GM18499 (cell line): ENCODE results near the gene DLL4.
A peak's percentile ranks its signal among the peaks of the same experiment; 100 is the strongest.

Source experiments
- ATAC-seq: cut with Tn5 transposase; IDR thresholded peaks from one replicate; pipeline ENCODE4 v1.9.1; 2021; ENCODE audit warnings: moderate number of reproducible peaks; ENCODE audit not compliant: insufficient read depth, unreplicated experiment

Gene DLL4

DNA sequence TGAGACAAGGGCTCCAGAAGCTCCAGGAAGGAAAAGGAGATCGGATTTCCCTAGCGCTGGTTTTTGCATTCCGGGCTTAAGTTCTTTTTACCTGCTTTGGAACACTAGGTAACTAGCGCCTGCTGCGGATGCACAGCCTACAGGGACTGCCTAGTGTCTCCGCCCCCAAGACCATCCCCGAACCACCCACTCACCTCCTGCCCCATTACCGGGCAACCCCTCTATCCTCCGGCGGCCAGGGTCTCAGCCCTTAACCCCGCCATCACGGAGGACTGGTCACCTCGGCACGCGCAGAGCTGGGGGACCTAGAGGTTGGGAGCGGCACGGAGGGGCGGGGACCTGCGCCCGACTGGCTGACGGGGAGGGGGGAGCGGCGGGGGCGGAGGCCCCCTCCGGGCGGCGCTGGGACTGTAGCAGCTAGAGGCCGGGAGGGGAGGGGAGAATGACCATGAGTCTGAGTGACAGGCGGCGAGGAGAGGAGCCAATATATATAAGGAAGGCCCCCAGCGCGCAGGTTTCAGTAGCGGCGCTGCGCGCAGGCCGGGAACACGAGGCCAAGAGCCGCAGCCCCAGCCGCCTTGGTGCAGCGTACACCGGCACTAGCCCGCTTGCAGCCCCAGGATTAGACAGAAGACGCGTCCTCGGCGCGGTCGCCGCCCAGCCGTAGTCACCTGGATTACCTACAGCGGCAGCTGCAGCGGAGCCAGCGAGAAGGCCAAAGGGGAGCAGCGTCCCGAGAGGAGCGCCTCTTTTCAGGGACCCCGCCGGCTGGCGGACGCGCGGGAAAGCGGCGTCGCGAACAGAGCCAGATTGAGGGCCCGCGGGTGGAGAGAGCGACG is at the start of gene DLL4:
TSS of gene DLL4 (plus strand) at position 520 of the 839 bp plus-strand sequence. CDS start 329 bp downstream, outside the sequence.
- ATAC-seq = no peak

DNA sequence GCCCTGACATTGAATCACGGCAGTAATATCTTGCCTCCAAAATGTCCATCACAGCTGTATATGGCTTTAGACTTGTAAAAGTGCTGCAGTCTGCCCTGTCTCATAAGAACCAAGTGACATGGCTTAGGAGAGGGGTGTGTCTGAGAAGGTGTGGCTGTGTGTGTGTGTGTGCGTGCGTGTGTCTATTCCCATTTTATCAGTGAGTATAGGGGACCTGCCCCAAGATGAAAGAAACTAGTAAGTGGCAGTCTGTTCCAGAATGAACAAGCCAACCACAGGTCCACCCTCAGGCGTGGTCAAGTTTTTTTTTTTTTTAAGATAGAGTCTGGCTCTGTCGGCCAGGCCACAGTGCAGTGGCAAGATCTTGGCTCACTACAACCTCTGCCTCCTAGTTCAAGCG is 49.5 kb upstream of the DLL4 start:
- no peak for ATAC-seq

DNA sequence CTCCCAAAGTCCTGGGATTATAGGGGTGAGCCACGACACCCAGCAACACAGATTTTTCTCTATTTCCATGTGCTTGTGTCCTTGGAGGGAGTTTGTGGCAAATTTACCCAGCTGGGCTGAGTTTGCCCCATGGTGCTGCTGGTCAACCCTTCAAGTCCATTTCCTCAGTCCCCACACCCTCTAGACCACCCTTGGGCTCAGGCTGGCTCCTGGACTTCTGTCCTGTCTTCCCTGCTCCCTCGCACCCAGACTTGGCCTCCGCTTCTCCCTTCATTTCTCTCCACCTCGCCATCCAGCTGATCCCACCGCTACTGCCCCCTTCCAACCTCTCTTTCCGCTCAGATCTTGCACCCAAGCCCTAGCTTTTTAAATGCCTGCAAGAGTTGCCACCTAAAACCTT is 47.8 kb upstream of the DLL4 start:
- ATAC-seq = no peak

DNA sequence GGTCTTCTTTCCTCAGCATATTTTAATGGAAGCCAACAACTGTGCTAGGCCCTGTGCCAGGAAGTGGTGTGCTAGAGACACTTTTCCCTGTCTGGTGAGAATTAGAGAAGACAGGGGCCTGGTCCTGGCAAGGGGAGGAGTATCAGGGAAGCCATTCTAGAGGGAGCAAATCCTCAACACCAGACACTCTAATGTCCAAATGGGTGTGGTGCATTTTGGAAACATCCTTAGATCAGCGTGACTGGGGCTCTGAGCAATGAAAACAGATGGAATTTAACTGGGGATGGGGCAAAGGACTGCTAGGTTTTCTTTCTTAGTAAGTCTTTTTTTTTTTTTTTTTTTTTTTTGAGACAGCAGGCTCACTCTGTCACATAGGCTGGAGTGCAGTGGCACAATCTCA is 42.6 kb upstream of the DLL4 start:
- no peak for ATAC-seq

DNA sequence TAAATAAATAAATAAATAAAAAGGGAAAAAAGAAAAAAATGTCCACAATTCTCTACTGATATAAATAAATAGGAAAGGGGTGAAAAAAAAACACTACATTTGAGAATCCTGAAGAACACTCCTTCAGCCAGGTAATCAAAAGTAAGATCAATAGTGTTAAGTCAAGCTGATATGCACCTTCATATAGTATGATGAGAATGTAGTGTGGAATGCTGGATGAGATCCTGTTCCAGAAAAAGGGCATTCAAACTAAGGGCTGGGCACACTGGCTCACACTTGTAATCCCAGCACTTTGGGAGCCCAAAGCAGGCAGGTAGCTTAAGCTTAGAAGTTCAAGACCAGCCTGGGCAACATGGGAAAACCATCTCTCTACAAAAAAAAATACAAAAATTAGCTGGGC is 40.0 kb upstream of the DLL4 start:
- no peak for ATAC-seq

DNA sequence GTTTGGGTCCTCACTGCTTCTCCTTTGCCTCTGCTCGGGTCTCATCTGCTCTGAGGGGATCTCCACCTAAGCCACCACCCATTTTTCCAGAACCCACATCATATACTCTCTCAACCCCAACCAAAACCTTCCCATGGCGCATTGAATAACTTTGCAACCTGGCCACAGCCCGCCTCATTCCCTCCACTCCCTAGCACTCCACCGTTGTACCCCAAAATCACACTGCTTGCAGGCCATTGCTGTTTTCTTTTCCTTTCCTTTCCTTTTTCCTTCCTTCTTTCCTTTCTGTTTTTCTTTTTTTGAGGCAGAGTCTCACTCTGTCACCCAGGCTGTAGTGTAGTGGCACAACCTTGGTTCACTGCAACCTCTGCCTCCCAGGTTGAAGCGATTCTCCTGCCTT is 38.0 kb upstream of the DLL4 start:
- ATAC-seq = no peak

DNA sequence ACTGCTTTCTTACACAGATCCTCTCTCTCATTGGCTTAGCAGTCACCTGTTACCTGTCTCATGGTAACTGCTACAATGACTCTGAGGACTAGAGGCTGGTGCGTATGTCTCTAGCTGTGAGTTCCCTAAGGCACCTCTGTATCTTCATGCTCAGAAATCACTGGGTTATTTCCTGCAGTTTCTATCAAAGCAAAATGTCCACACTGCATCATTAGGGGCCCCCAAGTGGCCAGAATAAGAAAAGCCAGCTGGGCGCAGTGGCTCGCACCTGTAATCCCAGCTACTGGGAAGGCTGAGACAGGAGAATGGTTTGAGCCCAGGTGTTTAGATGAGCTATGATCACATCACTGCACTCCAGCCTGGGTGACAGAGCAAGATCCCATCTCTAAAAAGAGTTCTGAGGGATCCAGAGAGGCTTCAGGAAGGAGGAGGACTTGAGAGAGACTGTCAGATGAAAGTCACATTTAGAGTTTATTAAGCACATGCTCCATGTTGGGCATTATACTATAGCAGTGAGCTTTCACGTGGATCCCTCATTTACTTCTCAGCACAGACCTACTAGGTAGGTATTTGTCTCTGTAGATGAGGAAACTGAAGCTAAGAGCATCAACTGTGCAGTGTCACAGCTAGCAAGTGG is 37.2 kb upstream of the DLL4 start:
- no peak for ATAC-seq

DNA sequence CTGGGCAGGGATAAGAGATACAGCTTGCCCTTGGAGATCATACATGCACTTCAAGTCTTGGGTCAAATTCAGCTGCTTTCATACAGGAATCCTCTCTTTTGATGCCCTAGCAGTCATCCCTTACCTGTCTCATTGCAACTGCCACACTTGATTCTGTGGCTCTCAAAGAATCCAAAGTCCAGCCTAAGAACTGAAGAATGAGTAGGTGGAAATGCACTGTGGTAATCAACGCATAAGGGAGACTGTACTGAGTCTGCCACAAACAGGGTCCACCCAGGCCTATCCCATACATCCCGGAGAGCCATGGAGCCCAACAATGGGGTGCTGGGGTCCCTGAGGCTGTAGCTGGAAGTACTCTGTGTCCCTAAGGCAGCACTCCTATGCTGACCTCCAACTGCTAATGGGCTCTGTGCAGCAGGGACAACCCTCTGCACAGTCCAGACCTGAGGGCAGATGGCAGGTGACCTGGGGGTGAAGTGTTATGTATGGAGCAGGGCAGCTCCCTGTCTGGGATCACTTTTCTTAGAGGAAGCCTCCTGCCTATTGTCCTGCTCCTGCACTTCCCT is 36.6 kb upstream of the DLL4 start:
- no peak for ATAC-seq

DNA sequence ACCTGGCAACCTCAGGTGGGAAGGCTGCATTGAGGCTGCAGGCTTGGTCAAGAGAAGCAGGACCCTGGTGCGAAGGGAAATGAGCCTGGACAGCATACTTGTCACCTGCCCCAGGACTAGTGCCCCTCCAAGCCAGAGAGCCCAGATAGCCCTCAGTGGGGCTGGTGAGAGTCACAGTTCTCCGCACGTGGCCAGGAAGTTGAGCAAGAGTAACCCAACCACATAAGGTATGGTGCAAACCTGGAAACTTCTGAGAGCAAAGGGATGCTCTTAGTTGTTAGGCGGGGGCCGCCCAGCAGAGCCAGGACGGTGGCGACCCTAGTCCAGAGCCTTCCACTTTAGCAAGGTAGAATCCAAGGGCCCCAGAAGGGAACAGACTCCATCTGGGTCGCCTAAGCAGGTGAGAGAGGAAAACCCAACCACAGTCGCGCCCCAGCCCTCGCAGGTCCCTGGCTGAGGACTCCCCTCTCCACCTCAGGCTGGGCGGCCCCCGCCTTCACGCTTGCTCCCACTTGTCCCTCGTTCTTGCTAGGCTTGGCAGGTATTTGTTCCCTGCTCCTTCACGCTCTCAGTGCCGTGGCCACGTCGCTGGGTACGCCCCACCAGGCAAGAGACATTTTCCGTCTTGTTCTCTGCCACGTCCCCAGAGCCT is 36.0 kb upstream of the DLL4 start:
- no peak for ATAC-seq

DNA sequence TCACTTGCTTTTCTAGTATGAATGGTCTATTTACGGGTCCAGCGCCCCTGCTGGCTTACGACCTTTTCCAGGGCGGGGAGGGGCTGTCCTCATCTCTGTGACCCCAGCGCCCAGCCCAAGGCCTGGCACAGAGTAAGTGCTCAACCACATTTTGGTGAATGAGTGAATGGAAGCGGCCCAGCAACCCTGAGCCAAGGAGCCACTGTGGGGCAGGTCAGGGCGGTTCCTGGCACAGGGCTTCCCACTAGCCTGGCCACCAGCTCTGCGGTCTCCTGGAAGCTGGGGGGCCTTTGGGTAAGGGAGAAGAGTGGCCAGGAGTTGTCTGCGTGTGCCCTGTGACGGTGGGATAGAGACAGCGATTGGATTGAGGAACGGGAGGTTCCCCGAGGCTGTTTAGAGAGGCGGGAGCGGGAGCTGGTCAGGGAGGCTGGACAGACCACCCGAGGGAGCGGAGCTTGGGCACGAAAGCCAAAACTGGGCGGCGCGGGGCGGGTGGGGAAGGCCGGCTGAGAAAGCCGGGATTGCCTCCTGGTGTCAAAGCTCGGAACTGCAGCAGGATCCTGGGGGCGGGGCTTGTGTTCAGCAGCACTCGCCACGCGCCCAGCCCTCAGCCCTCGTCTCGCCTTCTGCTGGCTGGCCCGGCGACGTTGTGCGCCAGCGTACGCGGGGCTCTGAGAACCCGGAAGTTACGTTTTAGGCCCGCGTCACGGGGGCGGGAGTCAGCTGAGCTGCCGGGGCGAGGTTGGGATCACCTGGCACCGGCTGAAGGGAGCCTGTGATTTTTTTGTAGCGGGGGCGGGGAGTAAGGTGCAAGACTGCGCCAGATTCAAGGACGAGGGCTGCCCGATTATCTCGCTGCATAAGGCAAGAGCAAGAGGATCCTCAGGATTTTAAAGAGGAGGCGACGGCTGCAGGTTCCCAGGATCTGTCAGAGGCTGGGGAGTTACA is 35.1 kb upstream of the DLL4 start, which contains the start of gene VPS18:
TSS of gene VPS18 (plus strand) at position 718 of the 948 bp plus-strand sequence. CDS start 319 bp downstream, outside the sequence.
- ATAC-seq = peak; percentile 59

DNA sequence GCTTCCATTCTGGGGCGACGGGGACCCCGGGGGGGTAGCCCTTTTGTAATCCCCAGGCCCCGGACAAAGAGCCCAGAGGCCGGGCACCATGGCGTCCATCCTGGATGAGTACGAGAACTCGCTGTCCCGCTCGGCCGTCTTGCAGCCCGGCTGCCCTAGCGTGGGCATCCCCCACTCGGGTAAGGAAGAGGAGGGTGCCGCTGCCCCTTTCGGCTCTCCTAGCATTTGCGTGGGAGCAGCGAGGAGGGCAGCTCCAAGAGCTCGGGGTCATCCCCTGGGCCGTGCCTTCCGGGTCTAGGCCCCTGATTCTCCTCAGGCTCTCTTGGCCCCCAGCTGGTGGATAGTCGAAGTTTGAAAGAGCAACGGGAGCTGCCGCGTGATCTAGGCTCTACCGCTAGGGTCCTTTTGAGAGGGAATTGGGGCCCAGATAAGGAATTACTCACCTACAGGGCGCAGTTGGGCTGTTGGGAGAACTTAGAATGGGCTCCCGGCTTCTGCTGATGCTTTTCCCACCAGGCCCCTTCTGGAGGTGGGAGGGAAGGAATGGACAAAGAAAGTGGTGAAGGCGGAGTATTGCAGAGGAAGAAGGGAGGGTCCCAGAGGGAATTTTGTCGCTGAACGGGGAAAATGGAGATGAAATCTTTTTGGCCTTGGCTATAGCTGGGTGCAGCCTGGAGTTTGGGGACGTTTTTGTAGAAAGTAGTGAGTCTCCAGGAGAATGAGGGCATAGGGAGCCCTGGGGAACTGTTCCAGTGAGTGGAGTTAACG is 34.3 kb upstream of the DLL4 start:
- no peak for ATAC-seq

DNA sequence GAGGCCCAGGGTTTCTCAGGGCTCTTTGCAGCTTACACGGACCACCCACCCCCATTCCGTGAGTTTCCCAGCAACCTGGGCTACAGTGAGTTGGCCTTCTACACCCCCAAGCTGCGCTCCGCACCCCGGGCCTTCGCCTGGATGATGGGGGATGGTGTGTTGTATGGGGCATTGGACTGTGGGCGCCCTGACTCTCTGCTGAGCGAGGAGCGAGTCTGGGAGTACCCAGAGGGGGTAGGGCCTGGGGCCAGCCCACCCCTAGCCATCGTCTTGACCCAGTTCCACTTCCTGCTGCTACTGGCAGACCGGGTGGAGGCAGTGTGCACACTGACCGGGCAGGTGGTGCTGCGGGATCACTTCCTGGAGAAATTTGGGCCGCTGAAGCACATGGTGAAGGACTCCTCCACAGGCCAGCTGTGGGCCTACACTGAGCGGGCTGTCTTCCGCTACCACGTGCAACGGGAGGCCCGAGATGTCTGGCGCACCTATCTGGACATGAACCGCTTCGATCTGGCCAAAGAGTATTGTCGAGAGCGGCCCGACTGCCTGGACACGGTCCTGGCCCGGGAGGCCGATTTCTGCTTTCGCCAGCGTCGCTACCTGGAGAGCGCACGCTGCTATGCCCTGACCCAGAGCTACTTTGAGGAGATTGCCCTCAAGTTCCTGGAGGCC is 29.5 kb upstream of the DLL4 start:
- ATAC-seq = no peak

DNA sequence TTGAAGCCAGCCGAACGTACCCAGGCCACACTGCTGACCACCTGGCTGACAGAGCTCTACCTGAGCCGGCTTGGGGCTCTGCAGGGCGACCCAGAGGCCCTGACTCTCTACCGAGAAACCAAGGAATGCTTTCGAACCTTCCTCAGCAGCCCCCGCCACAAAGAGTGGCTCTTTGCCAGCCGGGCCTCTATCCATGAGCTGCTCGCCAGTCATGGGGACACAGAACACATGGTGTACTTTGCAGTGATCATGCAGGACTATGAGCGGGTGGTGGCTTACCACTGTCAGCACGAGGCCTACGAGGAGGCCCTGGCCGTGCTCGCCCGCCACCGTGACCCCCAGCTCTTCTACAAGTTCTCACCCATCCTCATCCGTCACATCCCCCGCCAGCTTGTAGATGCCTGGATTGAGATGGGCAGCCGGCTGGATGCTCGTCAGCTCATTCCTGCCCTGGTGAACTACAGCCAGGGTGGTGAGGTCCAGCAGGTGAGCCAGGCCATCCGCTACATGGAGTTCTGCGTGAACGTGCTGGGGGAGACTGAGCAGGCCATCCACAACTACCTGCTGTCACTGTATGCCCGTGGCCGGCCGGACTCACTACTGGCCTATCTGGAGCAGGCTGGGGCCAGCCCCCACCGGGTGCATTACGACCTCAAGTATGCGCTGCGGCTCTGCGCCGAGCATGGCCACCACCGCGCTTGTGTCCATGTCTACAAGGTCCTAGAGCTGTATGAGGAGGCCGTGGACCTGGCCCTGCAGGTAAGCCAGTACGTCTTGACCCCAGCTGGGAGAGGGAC is 28.7 kb upstream of the DLL4 start:
- no peak for ATAC-seq

DNA sequence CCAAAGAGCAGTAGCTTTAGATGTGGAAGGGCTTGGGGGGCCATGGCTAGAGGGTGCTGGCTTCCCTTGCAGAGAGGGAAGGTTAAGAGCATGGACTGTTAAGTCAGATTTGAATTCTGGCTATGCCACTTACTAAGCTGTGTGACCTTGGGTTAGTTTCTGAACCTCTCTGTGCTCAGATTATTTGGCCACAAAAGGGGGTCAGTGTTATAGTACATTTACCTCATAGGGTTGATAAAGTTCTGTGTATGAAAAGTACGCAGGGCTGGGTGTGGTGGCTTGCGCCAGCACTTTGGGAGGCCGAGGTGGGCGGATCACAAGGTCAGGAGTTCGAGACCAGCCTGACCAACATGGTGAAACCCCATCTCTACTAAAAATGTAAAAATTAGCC is 28.1 kb upstream of the DLL4 start:
- ATAC-seq = no peak

DNA sequence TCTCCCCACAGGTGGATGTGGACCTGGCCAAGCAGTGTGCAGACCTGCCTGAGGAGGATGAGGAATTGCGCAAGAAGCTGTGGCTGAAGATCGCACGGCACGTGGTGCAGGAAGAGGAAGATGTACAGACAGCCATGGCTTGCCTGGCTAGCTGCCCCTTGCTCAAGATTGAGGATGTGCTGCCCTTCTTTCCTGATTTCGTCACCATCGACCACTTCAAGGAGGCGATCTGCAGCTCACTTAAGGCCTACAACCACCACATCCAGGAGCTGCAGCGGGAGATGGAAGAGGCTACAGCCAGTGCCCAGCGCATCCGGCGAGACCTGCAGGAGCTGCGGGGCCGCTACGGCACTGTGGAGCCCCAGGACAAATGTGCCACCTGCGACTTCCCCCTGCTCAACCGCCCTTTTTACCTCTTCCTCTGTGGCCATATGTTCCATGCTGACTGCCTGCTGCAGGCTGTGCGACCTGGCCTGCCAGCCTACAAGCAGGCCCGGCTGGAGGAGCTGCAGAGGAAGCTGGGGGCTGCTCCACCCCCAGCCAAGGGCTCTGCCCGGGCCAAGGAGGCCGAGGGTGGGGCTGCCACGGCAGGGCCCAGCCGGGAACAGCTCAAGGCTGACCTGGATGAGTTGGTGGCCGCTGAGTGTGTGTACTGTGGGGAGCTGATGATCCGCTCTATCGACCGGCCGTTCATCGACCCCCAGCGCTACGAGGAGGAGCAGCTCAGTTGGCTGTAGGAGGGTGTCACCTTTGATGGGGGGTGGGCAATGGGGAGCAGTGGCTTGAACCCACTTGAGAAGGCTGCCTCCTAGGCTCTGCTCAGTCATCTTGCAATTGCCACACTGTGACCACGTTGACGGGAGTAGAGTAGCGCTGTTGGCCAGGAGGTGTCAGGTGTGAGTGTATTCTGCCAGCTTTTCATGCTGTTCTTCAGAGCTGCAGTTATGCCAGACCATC is 26.3 kb upstream of the DLL4 start:
- ATAC-seq = no peak

DNA sequence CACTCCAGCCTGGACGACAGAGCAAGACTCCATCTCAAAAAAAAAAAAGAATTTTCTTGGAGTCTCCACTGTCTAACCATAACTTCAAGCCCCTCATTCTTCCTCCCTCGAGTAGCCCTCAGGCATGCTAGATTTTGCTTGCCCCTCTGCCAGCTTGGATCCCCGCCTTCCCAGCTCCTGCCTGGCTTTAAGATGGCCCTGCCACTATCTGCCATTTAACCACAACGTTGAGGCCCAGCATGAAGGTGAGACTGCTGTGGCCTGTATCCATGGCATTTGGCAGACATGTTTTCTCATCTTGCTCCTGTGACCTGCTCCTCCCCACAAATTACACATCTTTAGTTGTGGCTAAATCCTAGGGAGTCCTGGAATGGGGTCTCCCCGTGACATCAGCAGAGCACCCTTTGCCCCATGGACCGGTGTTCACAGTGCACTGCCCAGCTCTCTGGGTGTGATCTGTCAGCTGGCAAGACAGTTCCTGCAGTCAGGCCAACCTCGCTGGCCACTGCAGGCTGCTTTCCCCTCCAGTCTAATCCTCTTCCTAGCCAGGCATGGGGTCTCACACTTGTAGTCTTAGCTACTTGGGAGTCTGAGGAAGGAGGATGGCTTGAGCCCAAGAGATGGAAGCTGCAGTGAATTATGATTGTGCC is 24.5 kb upstream of the DLL4 start:
- no peak for ATAC-seq
